ENCODE data around the gene HIGD1C.
"Not testable (repeated sequence)": the region's sequence is repeated elsewhere in the genome, so short reads cannot be mapped to it uniquely, and the experiment has no call there.

The HIGD1C gene

DNA sequence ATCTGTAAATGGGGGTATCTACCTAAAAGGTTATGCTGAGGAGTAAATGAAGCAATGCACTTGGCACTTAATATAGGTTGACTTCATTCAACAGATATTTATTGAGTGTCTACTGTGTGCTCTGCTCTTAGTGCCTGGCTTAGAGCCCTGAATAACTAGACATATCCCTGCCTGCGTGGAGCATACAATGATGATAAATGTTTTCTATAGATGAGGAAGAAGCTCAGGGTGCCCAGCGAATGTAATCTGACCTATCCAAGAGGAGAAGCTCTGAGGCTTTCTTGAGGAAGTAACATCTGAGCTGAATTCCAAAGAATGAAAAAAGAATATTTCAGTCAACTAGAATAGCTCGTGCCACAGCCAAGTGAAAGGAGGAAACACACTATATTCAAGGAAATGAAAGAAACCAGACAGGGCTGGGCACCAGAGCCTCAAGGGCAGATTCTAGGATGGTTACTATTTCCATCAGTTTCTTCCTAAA is 17.9 kb upstream of the HIGD1C start:
- no peak for DNase-seq

DNA sequence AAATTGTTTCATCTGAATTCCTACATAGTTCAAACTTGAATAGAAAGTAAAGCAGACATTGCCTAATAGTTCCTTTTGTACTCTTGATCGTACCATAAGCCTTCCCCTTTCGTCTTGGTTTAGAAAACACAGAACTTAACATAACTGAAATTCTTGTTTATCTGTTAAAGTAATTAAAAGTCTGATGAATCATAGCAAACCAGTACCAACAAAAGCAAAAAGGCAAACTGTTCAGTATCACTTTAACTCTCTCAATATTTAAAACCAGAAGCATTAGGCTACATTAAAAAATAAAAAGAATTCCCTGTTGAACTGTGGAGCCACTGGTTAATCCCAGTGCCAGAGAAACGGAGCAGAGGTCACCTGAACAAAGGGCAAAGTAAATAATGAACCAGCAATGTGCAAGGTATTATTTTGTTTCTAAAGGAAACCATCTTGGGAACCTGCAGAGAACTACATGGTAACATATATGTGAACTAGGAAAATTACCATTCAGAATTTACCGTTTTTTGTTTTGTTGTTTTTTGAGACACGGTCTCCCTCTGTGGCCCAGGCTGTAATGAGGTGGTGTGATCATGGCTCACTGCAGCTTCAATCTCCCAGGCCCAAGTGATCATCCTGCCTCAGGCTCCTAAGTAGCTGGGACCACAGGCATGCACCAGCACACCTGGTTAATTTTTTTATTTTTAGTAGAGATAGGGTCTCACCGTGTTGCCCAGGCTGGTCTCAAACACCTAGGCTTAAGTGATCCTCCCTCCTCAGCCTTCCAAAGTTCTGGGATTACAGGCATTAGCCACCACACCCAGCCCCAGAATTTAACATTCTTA is 17.1 kb upstream of the HIGD1C start:
- DNase-seq: no peak

DNA sequence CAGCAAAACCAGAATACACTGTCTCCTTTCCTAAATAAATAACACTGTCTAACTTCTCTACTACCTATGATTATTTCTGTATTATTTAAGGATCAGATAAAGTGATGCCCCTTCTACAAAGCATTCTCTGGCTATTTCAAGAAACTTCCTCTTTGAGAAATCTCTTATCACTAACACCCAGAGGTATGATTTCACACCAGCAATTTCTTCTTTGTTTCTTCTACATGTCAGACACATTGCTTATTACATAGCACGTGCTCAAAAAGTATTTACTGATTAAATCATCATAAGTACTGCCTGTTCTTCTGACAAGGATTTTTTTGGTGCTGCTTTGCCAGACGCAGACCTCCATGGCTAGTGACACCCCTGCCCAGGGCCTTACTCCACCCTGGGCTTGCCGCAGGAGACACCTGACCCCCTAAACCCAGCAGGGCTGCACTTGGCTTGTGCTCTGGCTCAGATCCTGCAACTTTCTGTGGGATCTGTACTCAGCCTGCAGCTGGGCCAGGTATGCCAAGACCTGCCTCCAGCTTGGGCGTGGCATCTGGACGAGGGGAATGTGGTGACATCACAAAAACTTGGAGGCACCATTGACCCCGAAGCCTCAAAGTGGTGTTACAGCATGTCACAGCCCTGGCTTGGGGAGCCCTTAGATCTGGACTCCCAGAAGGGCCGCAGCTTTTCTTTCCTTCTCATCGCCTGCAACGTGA is 15.4 kb upstream of the HIGD1C start:
- no peak for DNase-seq

DNA sequence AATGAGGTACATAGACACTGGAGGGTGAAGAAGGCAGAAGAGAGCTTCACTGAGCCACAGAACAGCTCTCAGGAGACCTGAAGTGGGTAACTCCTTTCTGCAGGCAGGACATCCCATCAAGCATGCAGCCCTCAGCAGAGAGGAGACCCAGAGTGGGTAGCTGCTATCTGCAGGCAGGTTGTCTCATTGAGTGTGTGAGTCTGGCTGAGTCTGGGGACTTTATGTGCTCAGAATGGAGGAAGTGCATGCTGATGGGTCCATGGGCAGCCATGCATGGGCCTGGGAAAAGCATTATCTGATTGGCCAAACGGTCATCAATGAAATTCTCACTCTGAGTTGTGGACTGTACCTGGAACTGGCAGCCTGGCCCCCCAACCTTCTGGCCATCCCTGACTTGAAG is 14.7 kb upstream of the HIGD1C start:
- DNase-seq: no peak

DNA sequence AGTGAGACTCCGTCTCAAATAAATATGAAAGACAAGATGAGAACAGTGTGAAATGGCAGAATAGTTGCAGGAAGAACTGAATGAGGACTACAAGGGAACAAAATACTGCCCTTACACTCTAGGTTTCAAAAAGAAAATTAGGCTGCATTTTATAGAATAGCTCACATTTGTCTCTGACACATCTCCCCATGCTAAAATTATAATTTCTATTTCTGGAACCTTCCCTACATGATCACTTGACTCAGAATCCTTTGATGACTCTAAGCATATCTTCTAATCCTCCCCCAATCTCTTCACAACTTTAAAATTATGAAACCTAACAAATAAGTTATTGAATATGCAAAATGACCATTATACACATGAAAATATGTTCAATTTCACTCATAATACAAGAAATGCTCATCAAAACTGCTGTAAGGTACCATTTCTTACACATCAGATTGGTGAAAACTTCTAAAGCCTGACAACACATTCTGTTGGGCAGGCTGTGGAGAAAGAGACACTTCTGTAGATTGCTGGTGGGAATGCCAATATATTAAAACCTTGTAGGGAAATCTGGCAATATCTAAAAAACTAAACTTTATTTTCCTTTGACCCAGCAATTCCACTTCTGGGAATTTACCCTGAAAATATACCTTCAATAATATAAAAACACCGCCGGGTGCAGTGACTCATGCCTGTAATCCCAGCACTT is 4.3 kb upstream of the HIGD1C start:
- DNase-seq: no peak

DNA sequence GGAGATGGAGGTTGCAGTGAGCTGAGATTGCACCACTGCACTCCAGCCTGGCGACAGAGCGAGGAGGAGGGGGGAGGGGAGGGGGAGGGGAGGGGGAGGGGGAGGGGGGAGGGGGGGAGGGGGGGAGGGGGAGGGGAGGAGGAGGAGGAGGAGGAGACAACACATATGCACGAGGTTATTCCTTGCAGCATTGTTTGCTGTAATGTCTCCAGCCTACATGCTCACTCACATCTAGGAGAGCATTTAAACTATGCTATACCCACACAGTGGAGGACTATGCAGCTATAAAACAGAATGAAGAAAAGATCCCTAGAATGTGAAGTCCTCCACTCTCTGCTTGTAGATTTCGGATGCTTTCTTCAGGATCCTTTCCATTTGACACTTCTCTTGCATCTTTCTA is 3.5 kb upstream of the HIGD1C start:
- no peak for DNase-seq

DNA sequence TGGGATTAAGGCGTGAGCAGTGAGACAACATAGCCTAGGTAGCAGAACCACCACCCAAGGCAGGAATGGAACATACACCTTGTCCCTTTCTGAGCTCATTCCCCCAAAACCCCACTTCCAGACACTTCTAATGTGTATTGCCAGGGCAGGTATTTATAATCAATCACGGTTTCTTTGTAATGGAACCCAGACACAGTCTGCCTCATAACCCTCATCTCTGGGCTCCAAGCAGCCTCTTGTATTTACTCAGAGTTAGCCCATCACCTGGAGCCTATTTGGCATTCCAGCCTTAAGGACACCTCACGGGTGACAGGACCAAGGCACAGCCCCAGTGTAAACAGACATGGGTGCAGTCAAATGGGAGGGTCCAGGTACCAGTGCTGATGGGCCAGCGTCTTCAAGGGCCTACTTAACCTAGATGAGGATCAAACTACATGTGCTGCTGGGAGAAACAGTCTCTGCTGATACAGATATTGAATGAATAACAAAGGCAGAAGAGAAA is 2.5 kb upstream of the HIGD1C start:
- DNase-seq: no peak

DNA sequence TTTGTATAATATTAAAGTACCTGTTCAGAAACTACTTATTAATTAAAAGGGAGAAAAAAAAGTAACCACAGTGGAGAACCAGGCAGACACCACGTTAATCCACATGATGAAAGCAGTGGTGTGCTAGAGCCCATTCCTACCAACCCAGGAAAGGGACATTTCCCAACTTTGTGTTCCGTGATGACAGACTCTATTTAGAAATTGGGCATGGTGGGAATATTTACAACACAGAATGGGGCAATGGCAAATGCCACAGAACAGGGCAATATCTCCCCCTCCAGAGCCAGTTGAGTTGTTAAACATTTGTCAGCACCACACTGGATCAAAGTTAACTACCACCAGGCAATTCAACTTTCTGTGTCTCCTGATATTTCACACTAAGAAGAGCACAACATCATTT is 1.2 kb upstream of the HIGD1C start:
- no peak for DNase-seq

DNA sequence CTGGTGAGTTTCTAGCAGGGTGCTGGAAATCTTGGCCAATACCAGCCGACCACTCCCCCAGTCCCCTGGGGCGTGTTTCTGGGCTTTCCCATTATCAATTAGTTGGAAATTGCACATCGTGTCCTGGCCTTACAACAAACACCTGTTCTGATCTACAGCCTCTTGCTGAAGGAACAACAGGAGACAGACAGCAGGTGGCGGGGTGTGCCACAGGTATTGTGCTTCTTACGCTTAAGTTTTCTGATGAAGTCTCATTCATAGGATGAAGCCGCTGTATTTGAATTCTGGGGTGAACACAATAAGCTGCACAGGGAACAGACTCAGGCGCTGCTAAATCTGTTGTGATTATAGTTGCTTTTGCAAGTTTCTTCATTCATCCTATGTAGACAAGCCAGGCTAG is 703 bp downstream of the HIGD1C start:
- DNase-seq: no peak

DNA sequence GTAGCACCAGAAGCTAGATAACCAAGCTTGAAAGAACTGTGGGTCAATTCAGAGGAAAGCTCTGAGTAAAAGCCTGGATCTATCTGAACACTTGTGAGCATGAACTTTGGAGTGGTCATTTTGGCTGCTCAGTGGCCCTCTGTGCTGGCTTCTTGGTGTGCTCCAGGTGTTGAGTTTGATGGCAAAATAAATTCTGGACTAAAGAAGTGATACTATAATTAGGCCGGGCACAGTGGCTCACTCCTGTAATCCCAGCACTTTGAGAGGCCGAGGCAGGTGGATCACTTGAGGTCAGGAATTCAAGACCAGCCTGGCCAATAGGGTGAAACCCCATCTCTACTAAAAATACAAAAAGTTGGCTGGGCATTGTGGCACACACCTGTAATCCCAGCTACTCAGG is 2.4 kb downstream of the HIGD1C start:
- DNase-seq: not testable (repeated sequence)

DNA sequence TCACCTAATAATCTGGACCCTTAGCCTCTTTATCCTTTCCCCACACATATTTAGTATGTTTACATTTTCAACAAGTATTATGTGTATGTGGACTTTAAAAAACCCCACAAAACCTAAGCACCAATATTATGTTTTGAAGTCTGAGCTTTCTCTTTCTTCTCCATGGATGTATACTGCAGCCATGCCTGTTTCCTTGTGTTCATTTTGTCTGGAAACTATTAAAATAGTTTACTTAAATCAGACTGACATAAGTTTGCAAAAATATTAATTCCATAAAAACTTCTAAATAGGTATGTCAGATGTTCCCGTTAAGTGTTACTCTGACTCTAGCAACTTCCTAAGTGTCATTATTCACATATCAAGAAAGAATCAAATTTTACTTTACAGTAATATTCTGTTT is 2.9 kb downstream of the HIGD1C start:
- DNase-seq: no peak

DNA sequence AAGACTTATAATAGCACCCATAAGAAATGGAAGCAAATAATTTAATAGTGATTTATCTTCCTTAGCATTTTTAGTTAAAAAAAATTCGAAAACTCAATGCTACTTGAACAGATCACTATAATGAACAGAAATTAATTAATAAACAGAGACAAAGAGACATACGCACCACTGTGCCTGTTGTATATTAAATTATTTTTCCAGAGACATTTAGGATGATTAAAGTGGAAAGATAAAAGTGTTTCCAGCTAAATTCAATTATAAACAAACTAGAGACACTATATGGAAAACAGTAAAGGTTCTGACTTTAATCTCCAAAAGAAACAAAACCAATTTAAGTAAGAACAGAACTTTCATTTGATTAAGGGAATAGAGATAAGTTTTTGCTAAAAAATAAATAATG is 3.4 kb downstream of the HIGD1C start:
- no peak for DNase-seq

DNA sequence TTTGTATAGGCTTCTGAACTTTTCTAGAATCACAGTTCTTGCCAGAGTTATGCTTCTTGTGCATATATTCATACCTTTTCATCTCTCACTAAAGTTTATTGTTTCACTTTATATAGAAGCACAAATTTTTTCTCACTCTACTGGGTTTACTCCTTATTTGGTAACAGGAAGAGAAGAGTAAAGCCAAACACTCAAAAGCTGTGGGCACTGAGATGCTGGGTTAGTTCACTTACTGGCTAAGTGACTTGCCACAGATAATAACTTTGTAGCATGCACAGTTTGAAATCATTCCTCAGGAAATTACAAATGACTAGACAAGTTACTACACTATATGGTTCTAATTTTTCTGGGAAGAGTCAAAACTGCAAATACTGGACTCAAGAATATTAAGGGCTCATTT is 7.8 kb downstream of the HIGD1C start:
- DNase-seq: no peak

DNA sequence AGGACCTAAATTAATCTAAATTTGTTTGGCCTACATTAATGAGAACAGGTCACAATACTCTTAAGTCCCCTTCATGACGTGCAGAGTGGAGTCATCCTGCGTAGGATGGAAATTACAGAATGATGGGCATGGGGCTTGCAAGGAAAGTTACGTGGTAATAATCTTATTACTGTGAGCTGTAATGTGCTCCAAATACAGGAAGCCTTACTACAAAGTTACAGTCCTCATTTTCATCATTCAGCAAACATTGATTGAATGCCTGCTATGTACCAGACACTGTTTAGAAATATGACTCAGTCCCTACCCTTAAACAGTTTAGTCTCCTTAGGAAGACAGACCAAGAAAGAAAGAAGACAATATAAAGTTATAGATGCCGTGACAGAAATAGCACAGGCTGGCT is 9.4 kb downstream of the HIGD1C start:
- no peak for DNase-seq

DNA sequence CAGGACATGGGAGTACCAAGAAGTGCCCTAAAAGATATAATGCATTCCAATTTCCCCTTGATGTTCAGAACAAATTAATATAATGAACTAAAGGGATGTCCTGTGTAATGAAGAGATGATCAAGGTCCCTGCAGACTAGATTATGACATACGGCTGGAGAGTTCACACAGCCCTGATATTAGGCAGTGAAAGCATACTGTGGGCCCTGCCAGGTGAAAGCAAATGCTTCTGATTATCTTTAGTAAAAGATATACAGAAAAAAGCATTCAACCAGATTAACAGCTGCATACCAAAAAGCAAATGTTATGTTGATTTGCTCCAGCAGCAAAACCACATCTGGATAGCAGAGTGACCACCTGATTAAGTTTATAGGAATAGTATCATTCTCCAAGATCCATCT is 12.1 kb downstream of the HIGD1C start:
- DNase-seq: no peak

DNA sequence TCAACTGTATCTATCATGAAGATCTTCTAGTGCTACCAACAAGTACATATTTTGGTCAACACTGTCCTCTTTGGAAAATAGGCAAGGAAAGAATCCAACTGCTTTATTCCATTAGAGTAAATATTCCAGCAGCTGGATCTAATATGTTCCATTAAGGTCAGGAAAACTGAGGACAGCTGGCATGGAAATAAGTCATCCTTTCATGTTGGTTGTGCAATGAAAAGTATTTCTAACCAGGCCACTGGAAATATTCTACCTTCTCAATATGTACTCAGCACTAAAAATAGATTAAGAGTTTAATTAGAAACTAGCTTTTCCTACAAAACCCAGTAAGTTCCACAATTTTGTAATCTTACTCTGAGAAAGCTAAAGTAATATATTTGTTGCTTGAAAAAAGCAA is 19.6 kb downstream of the HIGD1C start:
- no peak for DNase-seq

DNA sequence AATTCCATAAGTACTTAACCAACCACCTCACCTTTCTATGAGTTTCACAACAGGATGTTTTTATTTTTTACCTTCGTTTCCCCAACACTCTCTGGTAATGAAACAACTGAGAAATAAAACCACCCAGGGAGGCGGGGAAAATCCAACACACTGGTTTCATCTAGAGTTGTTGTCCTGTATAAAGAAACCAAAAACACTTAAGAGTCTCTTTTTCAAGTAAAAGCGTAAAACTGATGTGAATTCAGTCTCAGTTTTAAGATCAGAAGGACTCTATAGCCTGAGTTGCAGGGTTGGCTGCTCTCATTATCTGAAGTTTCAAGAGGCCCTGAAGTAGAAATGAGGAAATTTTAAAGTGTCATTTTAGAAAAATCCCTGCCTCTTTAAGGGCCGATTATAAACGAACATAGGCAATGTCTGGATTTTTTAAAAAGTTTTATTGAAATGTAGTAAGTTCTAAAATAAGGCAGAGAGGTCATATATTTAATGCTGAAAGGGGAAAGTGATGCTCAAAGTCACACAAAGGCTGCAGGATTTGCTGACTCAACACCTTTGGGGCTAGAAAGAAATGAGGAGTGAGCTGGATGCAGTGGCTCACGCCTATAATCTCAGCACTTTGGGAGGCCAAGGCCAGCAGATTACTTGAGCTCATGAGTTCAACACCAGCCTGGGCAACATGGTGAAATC is 27.2 kb downstream of the HIGD1C start:
- DNase-seq: no peak

DNA sequence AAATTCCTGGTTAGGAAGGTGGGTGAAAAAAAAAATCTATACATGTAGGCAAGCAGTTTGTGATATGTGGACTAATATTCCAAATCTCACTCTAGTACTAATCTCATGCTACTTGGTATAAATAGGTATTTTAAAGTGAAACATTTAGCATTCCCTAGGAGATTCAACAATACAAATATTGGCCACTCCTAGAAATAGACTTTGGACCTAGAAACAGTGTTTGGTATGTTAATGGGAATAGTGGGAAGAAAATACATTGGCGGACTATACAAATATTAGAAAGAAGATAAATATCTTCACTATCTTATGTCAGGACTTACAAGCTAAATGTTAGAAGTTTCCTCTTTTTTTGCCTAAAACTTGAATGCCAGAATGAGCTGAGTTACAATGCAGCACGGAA is 28.2 kb downstream of the HIGD1C start:
- no peak for DNase-seq

DNA sequence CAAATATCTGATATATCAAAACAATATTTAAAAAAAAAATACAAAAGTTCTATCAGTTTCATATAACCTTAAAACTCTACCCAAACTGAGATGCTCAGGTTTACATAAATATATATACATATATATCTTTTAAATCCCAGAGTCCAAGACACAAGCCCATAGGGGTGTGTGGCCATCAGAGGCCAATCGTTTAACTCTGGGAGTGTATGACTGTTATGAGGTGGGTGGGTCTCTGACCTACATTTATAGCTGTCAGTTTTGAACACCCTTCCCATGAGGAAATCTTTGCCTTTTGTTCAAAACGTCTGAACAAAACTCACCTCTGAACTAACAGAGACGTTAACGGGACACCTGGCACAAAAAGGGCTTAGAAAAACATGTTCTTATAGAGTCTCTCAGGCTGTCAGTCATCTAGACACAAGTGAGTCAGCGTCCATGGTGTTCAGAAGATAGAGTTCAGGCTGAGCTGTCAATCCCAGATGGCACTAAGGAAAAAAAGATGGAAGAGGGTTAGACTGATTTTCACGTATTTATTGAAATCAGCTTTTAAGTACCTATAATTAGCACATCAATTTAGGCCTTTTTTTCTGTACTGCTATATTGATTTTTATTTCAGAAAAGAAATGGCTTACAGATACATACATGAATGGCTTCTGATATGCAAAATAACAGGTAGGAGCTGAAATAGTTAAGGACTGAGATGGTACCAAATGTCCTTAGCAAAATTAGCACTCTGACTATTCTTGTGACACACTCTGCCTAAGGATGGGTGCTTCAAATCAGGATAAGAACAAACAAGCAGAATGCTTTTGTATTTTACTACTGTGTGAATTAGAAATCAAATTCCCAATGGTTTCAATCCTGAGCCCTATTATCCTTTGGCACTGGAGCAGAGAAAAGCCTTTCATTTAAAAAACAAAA is 29.2 kb downstream of the HIGD1C start:
- DNase-seq: no peak

DNA sequence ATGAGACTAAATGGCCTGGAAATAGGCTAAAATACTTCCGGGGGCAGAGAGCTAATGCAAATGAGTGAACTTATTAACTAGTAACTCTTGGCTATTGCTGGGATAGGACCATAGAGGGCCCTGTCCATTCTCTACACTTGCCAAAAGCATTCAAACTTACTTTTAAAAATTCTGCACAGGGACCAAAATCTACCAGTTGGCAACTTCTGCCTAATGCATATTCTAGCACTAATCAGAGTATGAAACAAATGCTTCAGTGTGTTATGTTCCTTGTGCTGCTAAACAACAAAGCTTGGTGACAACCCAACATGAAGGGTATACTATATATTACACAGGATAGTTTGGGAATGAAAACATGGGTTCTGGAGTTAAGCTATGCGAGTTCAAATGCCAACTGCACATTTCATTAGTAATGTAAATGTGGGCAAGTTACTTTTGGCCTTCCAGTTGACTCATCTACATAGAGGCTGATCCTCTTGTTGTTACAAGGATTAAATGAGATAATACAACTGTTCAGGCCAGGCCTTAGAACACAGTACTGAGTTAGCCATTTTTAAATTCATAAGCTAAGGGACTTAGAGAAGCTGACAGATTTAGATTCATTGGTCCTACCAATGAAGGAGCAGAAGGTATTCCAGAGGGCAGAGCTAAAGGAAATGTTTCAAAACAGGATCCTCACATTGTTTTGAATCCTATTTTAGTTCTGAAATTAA is 32.4 kb downstream of the HIGD1C start:
- no peak for DNase-seq

DNA sequence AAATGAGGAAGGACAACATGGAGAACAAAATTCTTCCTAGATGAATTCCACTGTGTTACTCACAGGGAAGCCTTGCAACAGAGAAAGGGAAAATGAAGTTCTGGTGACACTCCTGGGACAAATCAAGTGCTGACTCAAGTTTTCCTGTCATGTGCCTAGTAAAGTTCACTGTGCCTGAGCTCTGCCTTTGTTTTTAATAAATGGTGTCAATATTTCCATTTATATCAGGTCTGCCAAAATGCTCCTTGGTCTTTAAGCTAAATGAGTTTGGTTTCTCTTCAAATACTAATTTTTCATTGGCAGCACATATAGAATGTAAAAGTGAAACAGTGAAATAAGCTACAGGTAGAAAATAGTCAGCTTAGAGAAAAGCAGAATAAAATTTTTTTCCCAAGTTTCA is 33.0 kb downstream of the HIGD1C start:
- no peak for DNase-seq
